Measurements from ENCODE around the gene TNFSF11.

DNA sequence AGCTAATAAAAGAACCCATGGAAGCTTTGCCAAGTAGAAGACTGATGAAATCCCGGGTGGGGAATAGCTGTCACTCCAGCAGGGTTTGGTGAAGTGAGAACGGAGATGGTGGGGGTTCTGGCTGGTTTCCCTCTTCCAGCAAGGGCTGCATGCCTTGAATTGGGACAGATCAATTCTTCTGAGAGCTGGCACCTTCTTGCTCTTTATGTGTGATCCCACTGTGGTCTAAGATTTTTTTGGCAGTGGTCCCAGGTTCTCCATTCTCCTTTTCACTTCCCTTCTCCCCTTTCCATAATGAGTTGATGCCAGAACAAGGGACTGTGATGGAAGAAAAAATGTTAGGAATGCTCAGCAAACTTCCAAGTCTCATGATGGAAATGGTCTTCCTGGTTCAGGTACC is 50.0 kb downstream of the TNFSF11 start:
- TF ChIP-seq, protein P1, sequence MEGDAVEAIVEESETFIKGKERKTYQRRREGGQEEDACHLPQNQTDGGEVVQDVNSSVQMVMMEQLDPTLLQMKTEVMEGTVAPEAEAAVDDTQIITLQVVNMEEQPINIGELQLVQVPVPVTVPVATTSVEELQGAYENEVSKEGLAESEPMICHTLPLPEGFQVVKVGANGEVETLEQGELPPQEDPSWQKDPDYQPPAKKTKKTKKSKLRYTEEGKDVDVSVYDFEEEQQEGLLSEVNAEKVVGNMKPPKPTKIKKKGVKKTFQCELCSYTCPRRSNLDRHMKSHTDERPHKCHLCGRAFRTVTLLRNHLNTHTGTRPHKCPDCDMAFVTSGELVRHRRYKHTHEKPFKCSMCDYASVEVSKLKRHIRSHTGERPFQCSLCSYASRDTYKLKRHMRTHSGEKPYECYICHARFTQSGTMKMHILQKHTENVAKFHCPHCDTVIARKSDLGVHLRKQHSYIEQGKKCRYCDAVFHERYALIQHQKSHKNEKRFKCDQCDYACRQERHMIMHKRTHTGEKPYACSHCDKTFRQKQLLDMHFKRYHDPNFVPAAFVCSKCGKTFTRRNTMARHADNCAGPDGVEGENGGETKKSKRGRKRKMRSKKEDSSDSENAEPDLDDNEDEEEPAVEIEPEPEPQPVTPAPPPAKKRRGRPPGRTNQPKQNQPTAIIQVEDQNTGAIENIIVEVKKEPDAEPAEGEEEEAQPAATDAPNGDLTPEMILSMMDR (IDR thresholded peaks at IDR 0.05; ENCODE audit: low read length): no peak
- no peak for TF ChIP-seq EZH2 (IDR thresholded peaks at IDR 0.05; ENCODE audit: borderline replicate concordance, low read length)

All from OCI-LY1 (cell line).